ENCODE results near the gene ECSCR.
"Not testable (repeated sequence)": the region's sequence is repeated elsewhere in the genome, so short reads cannot be mapped to it uniquely, and the experiment has no call there.

ECSCR gene

GRCh38 chr5:139462586-139463276, at the start of gene ECSCR:
Gene ECSCR (minus strand): TSS chr5:139462743. CDS start chr5:139462670, 73 bp downstream.
- no peaks in the 10 kb centered on the region for H3K36me3 ChIP-seq (ENCODE audit: insufficient read depth, low read length)
- no peaks in the 10 kb centered on the region for H3K27me3 ChIP-seq (ENCODE audit: control insufficient read depth in 1 of 2, insufficient read depth in 2 of 2, low read length in 2 of 2)
- no peak within 1 kb of the TSS for H3K4me3 ChIP-seq (ENCODE audit: low read depth in 1 of 2, low read length in 2 of 2)
- H3K4me1 ChIP-seq (ENCODE audit: insufficient read depth, low read length): no peaks in the 10 kb centered on the region
- no peak within 1 kb of the TSS for H3K9ac ChIP-seq (ENCODE audit: low read length)
- H3K27ac ChIP-seq (ENCODE audit: low read depth, low read length): no peak within 1 kb of the TSS
- no peaks in the 10 kb centered on the region for H3K9me3 ChIP-seq (ENCODE audit: low read length)

- H3K9ac ChIP-seq (ENCODE audit: low read length); H3K4me1 ChIP-seq (ENCODE audit: insufficient read depth, low read length); H3K27ac ChIP-seq (ENCODE audit: low read depth, low read length); H3K36me3 ChIP-seq (ENCODE audit: insufficient read depth, low read length); H3K4me3 ChIP-seq (ENCODE audit: low read depth in 1 of 2, low read length in 2 of 2); H3K27me3 ChIP-seq (ENCODE audit: control insufficient read depth in 1 of 2, insufficient read depth in 2 of 2, low read length in 2 of 2); H3K9me3 ChIP-seq (ENCODE audit: low read length): not testable (repeated sequence)
Measured at GRCh38 chr5:139504722-139505121, 42.2 kb upstream of the ECSCR start.

- H3K27me3 ChIP-seq (ENCODE audit: control insufficient read depth in 1 of 2, insufficient read depth in 2 of 2, low read length in 2 of 2); H3K9ac ChIP-seq (ENCODE audit: low read length); H3K36me3 ChIP-seq (ENCODE audit: insufficient read depth, low read length); H3K4me1 ChIP-seq (ENCODE audit: insufficient read depth, low read length); H3K9me3 ChIP-seq (ENCODE audit: low read length); H3K27ac ChIP-seq (ENCODE audit: low read depth, low read length); H3K4me3 ChIP-seq (ENCODE audit: low read depth in 1 of 2, low read length in 2 of 2): not testable (repeated sequence)
Measured at GRCh38 chr5:139503879-139504278, 41.3 kb upstream of the ECSCR start.

GRCh38 chr5:139503036-139503817, 40.7 kb upstream of the ECSCR start:
- not testable (repeated sequence) for H3K4me1 ChIP-seq (ENCODE audit: insufficient read depth, low read length); H3K36me3 ChIP-seq (ENCODE audit: insufficient read depth, low read length); H3K9ac ChIP-seq (ENCODE audit: low read length); H3K27ac ChIP-seq (ENCODE audit: low read depth, low read length); H3K27me3 ChIP-seq (ENCODE audit: control insufficient read depth in 1 of 2, insufficient read depth in 2 of 2, low read length in 2 of 2); H3K9me3 ChIP-seq (ENCODE audit: low read length); H3K4me3 ChIP-seq (ENCODE audit: low read depth in 1 of 2, low read length in 2 of 2)

- Histone ChIP-seq H3K27ac (ENCODE audit: low read depth, low read length) (no peak overlapping the region), H3K9me3 (ENCODE audit: low read length) (no peaks in the 10 kb centered on the region)
Measured at GRCh38 chr5:139501381-139501780, 38.8 kb upstream of the ECSCR start.

GRCh38 chr5:139495638-139496435, 33.3 kb upstream of the ECSCR start:
- Histone ChIP-seq H3K27me3 (ENCODE audit: control insufficient read depth in 1 of 2, insufficient read depth in 2 of 2, low read length in 2 of 2) (no peaks in the 10 kb centered on the region), H3K4me1 (ENCODE audit: insufficient read depth, low read length) (no peaks in the 10 kb centered on the region), H3K4me3 (ENCODE audit: low read depth in 1 of 2, low read length in 2 of 2) (no peak overlapping the region), H3K27ac (ENCODE audit: low read depth, low read length) (no peak overlapping the region), H3K9me3 (ENCODE audit: low read length) (no peaks in the 10 kb centered on the region), H3K9ac (ENCODE audit: low read length) (no peak overlapping the region), H3K36me3 (ENCODE audit: insufficient read depth, low read length) (no peaks in the 10 kb centered on the region)

More at GRCh38 chr5:139501381-139501780, 38.8 kb upstream of the ECSCR start:
- Histone ChIP-seq H3K36me3 (ENCODE audit: insufficient read depth, low read length) (no peaks in the 10 kb centered on the region), H3K4me1 (ENCODE audit: insufficient read depth, low read length) (no peaks in the 10 kb centered on the region), H3K4me3 (ENCODE audit: low read depth in 1 of 2, low read length in 2 of 2) (no peak overlapping the region), H3K9ac (ENCODE audit: low read length) (no peak overlapping the region), H3K27me3 (ENCODE audit: control insufficient read depth in 1 of 2, insufficient read depth in 2 of 2, low read length in 2 of 2) (no peaks in the 10 kb centered on the region)

GRCh38 chr5:139494832-139495231, 32.3 kb upstream of the ECSCR start:
- Histone ChIP-seq H3K9ac (ENCODE audit: low read length) (no peak overlapping the region), H3K36me3 (ENCODE audit: insufficient read depth, low read length) (no peaks in the 10 kb centered on the region), H3K27me3 (ENCODE audit: control insufficient read depth in 1 of 2, insufficient read depth in 2 of 2, low read length in 2 of 2) (no peaks in the 10 kb centered on the region), H3K4me1 (ENCODE audit: insufficient read depth, low read length) (no peaks in the 10 kb centered on the region), H3K9me3 (ENCODE audit: low read length) (no peaks in the 10 kb centered on the region), H3K4me3 (ENCODE audit: low read depth in 1 of 2, low read length in 2 of 2) (no peak overlapping the region), H3K27ac (ENCODE audit: low read depth, low read length) (no peak overlapping the region)

GRCh38 chr5:139494256-139494655, 31.7 kb upstream of the ECSCR start:
- H3K36me3 ChIP-seq (ENCODE audit: insufficient read depth, low read length): no peaks in the 10 kb centered on the region
- H3K9me3 ChIP-seq (ENCODE audit: low read length): no peaks in the 10 kb centered on the region
- no peak overlapping the region for H3K4me3 ChIP-seq (ENCODE audit: low read depth in 1 of 2, low read length in 2 of 2)
- no peaks in the 10 kb centered on the region for H3K4me1 ChIP-seq (ENCODE audit: insufficient read depth, low read length)
- no peaks in the 10 kb centered on the region for H3K27me3 ChIP-seq (ENCODE audit: control insufficient read depth in 1 of 2, insufficient read depth in 2 of 2, low read length in 2 of 2)
- no peak overlapping the region for H3K9ac ChIP-seq (ENCODE audit: low read length)
- H3K27ac ChIP-seq (ENCODE audit: low read depth, low read length): no peak overlapping the region

GRCh38 chr5:139492700-139493192, 30.2 kb upstream of the ECSCR start:
- H3K27ac ChIP-seq (ENCODE audit: low read depth, low read length): no peak overlapping the region
- no peaks in the 10 kb centered on the region for H3K36me3 ChIP-seq (ENCODE audit: insufficient read depth, low read length)
- H3K4me1 ChIP-seq (ENCODE audit: insufficient read depth, low read length): no peaks in the 10 kb centered on the region
- no peak overlapping the region for H3K4me3 ChIP-seq (ENCODE audit: low read depth in 1 of 2, low read length in 2 of 2)
- no peaks in the 10 kb centered on the region for H3K9me3 ChIP-seq (ENCODE audit: low read length)
- H3K9ac ChIP-seq (ENCODE audit: low read length): no peak overlapping the region
- no peaks in the 10 kb centered on the region for H3K27me3 ChIP-seq (ENCODE audit: control insufficient read depth in 1 of 2, insufficient read depth in 2 of 2, low read length in 2 of 2)

- no peak overlapping the region for H3K9ac ChIP-seq (ENCODE audit: low read length)
- no peak overlapping the region for H3K27ac ChIP-seq (ENCODE audit: low read depth, low read length)
- H3K4me1 ChIP-seq (ENCODE audit: insufficient read depth, low read length): no peaks in the 10 kb centered on the region
Measured at GRCh38 chr5:139488260-139488659, 25.7 kb upstream of the ECSCR start.

GRCh38 chr5:139486201-139486600, 23.7 kb upstream of the ECSCR start:
- Histone ChIP-seq H3K9ac (ENCODE audit: low read length) (no peak overlapping the region), H3K27ac (ENCODE audit: low read depth, low read length) (no peak overlapping the region), H3K27me3 (ENCODE audit: control insufficient read depth in 1 of 2, insufficient read depth in 2 of 2, low read length in 2 of 2) (no peaks in the 10 kb centered on the region), H3K36me3 (ENCODE audit: insufficient read depth, low read length) (no peaks in the 10 kb centered on the region), H3K4me3 (ENCODE audit: low read depth in 1 of 2, low read length in 2 of 2) (no peak overlapping the region), H3K9me3 (ENCODE audit: low read length) (no peaks in the 10 kb centered on the region), H3K4me1 (ENCODE audit: insufficient read depth, low read length) (peaks cover 15% of the 10 kb centered on the region)

More at GRCh38 chr5:139488260-139488659, 25.7 kb upstream of the ECSCR start:
- H3K4me3 ChIP-seq (ENCODE audit: low read depth in 1 of 2, low read length in 2 of 2): no peak overlapping the region
- H3K27me3 ChIP-seq (ENCODE audit: control insufficient read depth in 1 of 2, insufficient read depth in 2 of 2, low read length in 2 of 2): no peaks in the 10 kb centered on the region
- no peaks in the 10 kb centered on the region for H3K9me3 ChIP-seq (ENCODE audit: low read length)
- H3K36me3 ChIP-seq (ENCODE audit: insufficient read depth, low read length): no peaks in the 10 kb centered on the region
